Esophagus muscularis mucosa (tissue), 3 donors: ENCODE results near the gene HTRA1.

ENCODE experiments used
- POLR2A ChIP-seq: fragments of 450-650 bp; IDR thresholded peaks from one replicate; pipeline ENCODE4 v1.6.1; 2017; ENCODE audit warnings: antibody characterized with exemption, moderate library complexity, mild to moderate bottlenecking, low read depth
- POLR2AphosphoS5 ChIP-seq, 2 donors: sonication (generic); formaldehyde crosslinking; IDR thresholded peaks; one replicate each; pipeline ENCODE4 v1.6.1; 2017; ENCODE audit warnings: antibody characterized with exemption in 2 of 2
- TF ChIP-seq, protein P1 (sequence below), 3 experiments: fragments of 200-600 bp in 2 of 3; fragments of 450-650 bp in 1 of 3; sonication (generic) in 2 of 3; IDR thresholded peaks; one replicate each; pipeline ENCODE4 v1.5.1; 2017 to 2019; ENCODE audit warnings: antibody characterized with exemption in 3 of 3, mild to moderate bottlenecking in 2 of 3, moderate library complexity in 1 of 3

GRCh38 chr10:122560279-122560804 lies 99.0 kb downstream of the HTRA1 start, which contains the start of gene DMBT1:
- TF ChIP-seq, protein P1, sequence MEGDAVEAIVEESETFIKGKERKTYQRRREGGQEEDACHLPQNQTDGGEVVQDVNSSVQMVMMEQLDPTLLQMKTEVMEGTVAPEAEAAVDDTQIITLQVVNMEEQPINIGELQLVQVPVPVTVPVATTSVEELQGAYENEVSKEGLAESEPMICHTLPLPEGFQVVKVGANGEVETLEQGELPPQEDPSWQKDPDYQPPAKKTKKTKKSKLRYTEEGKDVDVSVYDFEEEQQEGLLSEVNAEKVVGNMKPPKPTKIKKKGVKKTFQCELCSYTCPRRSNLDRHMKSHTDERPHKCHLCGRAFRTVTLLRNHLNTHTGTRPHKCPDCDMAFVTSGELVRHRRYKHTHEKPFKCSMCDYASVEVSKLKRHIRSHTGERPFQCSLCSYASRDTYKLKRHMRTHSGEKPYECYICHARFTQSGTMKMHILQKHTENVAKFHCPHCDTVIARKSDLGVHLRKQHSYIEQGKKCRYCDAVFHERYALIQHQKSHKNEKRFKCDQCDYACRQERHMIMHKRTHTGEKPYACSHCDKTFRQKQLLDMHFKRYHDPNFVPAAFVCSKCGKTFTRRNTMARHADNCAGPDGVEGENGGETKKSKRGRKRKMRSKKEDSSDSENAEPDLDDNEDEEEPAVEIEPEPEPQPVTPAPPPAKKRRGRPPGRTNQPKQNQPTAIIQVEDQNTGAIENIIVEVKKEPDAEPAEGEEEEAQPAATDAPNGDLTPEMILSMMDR (IDR thresholded peaks at IDR 0.05) = no peak
- TF ChIP-seq POLR2A (no peak), POLR2AphosphoS5 (IDR thresholded peaks at IDR 0.05) (no peak)
